ENCODE results near the gene GPR15.

Gene GPR15

GRCh38 chr3:98531622-98532274 is at the start of gene GPR15:
TSS of gene GPR15 (plus strand) at chr3:98531978. CDS start at chr3:98532034, 56 bp downstream.
- no peak within 1 kb of the TSS for H3K27ac ChIP-seq
- DNase-seq (ENCODE audit: low spot score): no peak
- no peak for TF ChIP-seq CTCF (conservative IDR thresholded peaks at IDR 0.05; ENCODE audit: low read depth)
- ChIA-PET CTCF (interaction anchor here (0.6 kb wide), 1 partner anchor 581 kb away, joined by 6 read pairs; no protein-coding TSS in a partner anchor), POLR2A (ENCODE audit: low non-redundant PET) (no interaction called here)

- no peak for TF ChIP-seq CTCF (conservative IDR thresholded peaks at IDR 0.05; ENCODE audit: low read depth)
- H3K27ac ChIP-seq: no peak overlapping the region
- peak; percentile 30 for DNase-seq (ENCODE audit: low spot score)
- ChIA-PET POLR2A (ENCODE audit: low non-redundant PET) (no interaction called here), CTCF (no interaction called here)
These were observed 48.9 kb upstream of the GPR15 start for GRCh38 chr3:98482717-98483482.

- H3K27ac ChIP-seq: no peak overlapping the region
- no peak for DNase-seq (ENCODE audit: low spot score)
- no peak for TF ChIP-seq CTCF (conservative IDR thresholded peaks at IDR 0.05; ENCODE audit: low read depth)
- CTCF ChIA-PET: no interaction called here
- POLR2A ChIA-PET (ENCODE audit: low non-redundant PET): no interaction called here
These were observed 48.2 kb upstream of the GPR15 start for GRCh38 chr3:98483626-98484025.

GRCh38 chr3:98497381-98497780 is 34.4 kb upstream of the GPR15 start, which contains the start of gene OR5K2:
TSS of gene OR5K2 (plus strand) at chr3:98497681. CDS start at chr3:98497681, 0 bp downstream.
- no peak for DNase-seq (ENCODE audit: low spot score)
- H3K27ac ChIP-seq: no peak within 1 kb of the TSS
- ChIA-PET CTCF (interaction anchor here (0.6 kb wide), 1 partner anchor 10 kb away, joined by 3 read pairs; no protein-coding TSS in a partner anchor), POLR2A (ENCODE audit: low non-redundant PET) (no interaction called here)
- no peak for TF ChIP-seq CTCF (conservative IDR thresholded peaks at IDR 0.05; ENCODE audit: low read depth)

GRCh38 chr3:98500019-98500418 is 31.8 kb upstream of the GPR15 start:
- ChIA-PET CTCF (no interaction called here), POLR2A (ENCODE audit: low non-redundant PET) (no interaction called here)
- no peak for TF ChIP-seq CTCF (conservative IDR thresholded peaks at IDR 0.05; ENCODE audit: low read depth)
- H3K27ac ChIP-seq: no peak overlapping the region
- DNase-seq (ENCODE audit: low spot score): no peak

GRCh38 chr3:98501270-98501669 is 30.5 kb upstream of the GPR15 start:
- ChIA-PET POLR2A (ENCODE audit: low non-redundant PET) (no interaction called here), CTCF (no interaction called here)
- H3K27ac ChIP-seq: no peak overlapping the region
- no peak for TF ChIP-seq CTCF (conservative IDR thresholded peaks at IDR 0.05; ENCODE audit: low read depth)
- DNase-seq (ENCODE audit: low spot score): no peak
